NCI-H226 (cell line): ENCODE measurements around the gene STAB1.

Experiments
- DNase-seq: peaks from one replicate; pipeline ENCODE4 v3.0.0-alpha.2; 2015

The STAB1 gene

GRCh38 chr3:52506266-52506966 lies 11.3 kb downstream of the STAB1 start:
- DNase-seq, result no peak

- peak; percentile 9 for DNase-seq
These were observed 12.2 kb downstream of the STAB1 start for GRCh38 chr3:52507359-52507758.

DNA sequence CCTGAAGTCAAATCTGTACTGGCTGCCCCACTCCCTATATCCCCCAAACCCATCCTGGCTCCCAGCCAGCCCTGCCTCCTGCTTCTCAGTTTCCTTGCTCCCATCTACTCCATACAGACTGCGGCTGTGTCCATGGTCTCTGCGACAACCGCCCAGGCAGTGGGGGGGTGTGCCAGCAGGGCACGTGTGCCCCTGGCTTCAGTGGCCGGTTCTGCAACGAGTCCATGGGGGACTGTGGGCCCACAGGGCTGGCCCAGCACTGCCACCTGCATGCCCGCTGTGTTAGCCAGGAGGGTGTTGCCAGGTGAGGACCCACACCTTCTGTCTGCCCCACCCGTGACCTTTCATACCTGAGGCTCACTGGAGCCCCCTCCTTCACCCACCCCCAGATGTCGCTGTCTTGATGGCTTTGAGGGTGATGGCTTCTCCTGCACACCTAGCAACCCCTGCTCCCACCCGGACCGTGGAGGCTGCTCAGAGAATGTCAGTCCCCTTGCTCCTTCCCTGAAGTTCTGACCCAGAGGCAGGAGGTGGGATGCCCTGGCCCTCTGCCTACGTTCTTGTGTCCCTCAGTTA lies 14.7 kb downstream of the STAB1 start:
- no peak for DNase-seq

- no peak for DNase-seq
These were observed 16.4 kb downstream of the STAB1 start for GRCh38 chr3:52511509-52511908.

- DNase-seq, result no peak
These were observed 17.0 kb downstream of the STAB1 start for GRCh38 chr3:52512105-52512504.

- no peak for DNase-seq
These were observed 17.6 kb downstream of the STAB1 start for GRCh38 chr3:52512727-52513126.

- no peak for DNase-seq
These were observed 18.1 kb downstream of the STAB1 start for GRCh38 chr3:52513281-52513680.

DNA sequence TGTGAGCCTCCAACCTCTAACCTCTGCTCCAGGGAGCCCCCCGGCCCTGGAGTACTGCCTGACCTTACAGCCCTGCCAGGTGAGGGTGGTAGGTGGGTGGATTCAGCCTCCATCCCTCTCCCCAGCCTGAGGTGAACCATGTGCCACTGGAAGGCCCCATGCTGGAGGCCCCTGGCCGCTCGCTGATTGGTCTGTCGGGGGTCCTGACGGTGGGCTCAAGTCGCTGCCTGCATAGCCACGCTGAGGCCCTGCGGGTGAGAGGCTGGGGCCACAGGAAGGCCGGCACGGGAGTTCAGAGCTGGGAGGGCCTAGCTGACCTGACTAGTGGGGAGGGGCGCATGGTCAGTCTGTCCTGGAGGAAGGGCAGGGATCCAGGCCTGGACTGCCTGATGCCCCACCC lies 19.4 kb downstream of the STAB1 start:
- no peak for DNase-seq

GRCh38 chr3:52515192-52515591 lies 20.1 kb downstream of the STAB1 start:
- no peak for DNase-seq

GRCh38 chr3:52516509-52517195 lies 21.5 kb downstream of the STAB1 start:
- no peak for DNase-seq

- DNase-seq, result no peak
These were observed 22.9 kb downstream of the STAB1 start for GRCh38 chr3:52517796-52518722.

DNA sequence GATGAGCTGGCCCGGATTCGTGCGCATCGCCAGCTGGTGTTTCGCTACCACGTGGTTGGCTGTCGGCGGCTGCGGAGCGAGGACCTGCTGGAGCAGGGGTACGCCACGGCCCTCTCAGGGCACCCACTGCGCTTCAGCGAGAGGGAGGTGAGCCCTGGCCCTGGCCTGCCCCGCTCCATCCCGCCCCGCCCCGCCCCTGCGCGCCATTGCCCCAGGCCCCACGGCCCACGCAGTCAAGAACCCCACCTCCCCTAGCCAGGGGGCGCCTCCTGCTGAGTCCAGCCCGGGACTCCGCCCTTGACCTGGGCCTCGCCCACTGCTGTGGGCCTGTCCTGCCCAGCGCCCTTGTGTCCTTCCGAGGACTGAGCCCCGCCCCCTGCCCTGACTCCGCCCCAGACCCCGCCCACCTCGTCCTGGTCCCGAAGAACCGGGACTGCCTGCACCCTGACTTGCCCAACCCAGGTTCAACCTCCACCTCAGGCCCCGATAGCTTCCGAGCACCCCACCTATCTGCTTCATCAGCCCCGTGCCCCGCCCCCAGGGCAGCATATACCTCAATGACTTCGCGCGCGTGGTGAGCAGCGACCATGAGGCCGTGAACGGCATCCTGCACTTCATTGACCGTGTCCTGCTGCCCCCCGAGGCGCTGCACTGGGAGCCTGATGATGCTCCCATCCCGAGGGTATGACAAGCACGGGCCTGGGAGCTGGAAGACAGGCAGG lies 23.7 kb downstream of the STAB1 start:
- DNase-seq, result no peak

GRCh38 chr3:52519445-52520140 lies 24.5 kb downstream of the STAB1 start:
- no peak for DNase-seq

- DNase-seq, result no peak
These were observed 25.1 kb downstream of the STAB1 start for GRCh38 chr3:52520141-52520667.

DNA sequence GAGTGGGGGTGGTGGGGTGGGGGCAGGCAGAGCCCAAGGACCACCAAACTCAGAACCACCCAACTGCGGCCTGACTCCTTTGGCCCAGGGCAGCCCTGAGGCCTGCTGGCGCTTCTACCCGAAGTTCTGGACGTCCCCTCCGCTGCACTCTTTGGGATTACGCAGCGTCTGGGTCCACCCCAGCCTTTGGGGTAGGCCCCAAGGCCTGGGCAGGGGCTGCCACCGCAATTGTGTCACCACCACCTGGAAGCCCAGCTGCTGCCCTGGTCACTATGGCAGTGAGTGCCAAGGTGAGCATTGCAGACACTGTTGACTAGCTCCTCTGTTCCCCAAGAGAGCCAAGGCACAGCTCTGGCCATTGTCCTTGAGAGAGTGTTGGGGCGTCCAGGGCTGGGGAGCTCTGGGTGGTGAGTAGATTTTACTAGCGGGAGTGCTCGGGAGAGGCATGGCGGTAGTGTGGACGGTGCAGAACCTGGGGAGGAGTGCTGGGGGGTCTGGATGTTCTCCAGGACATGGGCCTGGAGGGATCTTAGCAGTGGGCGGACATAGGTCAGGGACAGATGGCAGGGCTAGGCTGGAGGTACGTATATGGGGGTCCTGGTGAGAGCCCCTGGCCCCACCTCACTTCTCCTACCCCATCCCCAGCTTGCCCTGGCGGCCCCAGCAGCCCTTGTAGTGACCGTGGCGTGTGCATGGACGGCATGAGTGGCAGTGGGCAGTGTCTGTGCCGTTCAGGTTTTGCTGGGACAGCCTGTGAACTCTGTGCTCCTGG lies 25.8 kb downstream of the STAB1 start:
- no peak for DNase-seq

DNA sequence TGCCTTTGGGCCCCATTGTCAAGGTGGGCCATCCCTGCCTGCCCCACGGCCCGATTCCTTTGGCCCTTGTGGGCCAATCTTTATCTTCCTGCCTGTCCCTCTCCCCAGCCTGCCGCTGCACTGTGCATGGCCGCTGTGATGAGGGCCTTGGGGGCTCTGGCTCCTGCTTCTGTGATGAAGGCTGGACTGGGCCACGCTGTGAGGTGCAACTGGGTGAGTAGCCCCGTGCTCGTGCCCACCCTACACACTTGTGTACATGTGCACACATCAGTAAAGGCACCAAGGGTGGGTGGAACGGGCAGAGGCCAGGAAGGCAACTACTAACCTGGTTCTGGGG lies 26.3 kb downstream of the STAB1 start:
- no peak for DNase-seq

DNA sequence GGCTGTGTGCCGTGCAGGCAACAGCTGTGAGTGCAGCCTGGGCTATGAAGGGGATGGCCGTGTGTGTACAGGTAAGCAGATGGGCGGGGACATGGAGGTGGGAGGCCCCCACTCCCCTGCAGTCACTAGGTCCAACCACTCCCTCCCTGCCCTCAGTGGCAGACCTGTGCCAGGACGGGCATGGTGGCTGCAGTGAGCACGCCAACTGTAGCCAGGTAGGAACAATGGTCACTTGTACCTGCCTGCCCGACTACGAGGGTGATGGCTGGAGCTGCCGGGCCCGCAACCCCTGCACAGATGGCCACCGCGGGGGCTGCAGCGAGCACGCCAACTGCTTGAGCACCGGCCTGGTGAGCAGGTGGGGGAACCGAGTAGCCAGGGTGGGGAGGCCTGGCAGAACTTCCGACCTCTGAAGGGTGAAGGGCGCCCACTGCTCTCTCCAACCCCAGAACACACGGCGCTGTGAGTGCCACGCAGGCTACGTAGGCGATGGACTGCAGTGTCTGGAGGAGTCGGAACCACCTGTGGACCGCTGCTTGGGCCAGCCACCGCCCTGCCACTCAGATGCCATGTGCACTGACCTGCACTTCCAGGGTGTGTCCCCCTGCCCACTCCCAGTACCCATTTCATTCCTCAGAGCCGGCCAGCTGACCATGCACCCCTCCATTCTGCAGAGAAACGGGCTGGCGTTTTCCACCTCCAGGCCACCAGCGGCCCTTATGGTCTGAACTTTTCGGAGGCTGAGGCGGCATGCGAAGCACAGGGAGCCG lies 26.9 kb downstream of the STAB1 start:
- DNase-seq, result no peak

DNA sequence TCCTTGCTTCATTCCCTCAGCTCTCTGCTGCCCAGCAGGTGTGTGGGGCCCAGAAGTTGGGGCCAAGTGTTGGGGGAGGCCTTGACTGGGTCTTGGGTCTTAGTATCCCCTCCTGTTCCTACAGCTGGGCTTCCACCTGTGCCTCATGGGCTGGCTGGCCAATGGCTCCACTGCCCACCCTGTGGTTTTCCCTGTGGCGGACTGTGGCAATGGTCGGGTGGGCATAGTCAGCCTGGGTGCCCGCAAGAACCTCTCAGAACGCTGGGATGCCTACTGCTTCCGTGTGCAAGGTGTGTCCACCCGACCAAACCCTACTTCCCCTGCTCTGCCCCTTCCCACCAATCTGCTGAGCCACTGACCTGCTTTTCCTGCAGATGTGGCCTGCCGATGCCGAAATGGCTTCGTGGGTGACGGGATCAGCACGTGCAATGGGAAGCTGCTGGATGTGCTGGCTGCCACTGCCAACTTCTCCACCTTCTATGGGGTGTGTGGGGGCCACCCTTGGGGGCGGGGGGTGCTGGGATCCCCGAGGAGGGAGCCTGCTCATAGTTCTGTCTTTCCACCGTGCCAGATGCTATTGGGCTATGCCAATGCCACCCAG lies 27.6 kb downstream of the STAB1 start:
- no peak for DNase-seq

DNA sequence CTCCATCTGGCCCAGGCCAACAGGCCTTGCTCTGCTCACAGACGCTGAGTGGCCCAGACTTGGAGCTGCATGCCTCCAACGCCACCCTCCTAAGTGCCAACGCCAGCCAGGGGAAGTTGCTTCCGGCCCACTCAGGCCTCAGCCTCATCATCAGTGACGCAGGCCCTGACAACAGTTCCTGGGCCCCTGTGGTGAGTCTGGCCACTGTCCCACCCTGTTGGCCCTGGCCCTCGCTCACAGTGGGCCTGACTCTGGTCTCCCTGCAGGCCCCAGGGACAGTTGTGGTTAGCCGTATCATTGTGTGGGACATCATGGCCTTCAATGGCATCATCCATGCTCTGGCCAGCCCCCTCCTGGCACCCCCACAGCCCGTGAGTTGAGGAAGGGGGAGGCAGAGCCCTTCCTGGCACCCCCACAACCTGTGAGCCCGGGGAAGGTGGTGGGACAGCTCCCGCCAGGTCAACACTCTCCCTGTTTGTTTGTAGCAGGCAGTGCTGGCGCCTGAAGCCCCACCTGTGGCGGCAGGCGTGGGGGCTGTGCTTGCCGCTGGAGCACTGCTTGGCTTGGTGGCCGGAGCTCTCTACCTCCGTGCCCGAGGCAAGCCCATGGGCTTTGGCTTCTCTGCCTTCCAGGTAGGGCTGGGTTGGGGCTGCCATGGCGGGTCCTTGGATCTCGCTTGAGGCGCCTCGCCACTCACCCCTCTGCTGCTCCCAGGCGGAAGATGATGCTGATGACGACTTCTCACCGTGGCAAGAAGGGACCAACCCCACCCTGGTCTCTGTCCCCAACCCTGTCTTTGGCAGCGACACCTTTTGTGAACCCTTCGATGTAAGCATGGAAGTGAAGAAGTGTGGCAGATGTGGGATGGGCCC lies 28.5 kb downstream of the STAB1 start:
- no peak for DNase-seq
